Measurements from ENCODE around the gene KLF7. TPM values are rescaled to one million over a fixed set of nuclear protein-coding genes. Genes with fewer than 3 reads are reported as not detected.

The KLF7 gene
- polyA plus RNA-seq, 3 donors, result 9.4 to 40.7 (median 10.3) TPM

DNA sequence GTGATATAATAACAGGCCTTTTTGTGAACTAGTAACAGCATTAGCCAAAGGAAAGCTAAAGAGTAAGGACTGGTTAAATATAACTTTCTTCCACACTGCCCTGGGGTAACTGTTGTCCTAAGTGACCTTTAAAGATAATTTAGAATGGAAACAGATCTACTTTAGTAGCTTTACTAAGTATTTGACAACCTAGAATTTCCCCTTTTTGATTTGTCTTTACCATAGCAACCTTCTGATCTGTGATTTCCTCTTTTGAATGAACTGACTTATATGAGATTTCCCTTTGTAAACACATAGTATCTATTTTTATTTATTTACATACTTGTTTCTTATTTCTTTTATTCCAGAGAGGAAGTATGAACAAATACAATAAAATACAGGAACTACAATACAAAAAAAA is 10.5 kb upstream of the KLF7 start:
- no peak overlapping the region for H3K4me3 ChIP-seq (replicated peaks in 1 of 3; ENCODE audit: low read depth in 2 of 3, low read length in 3 of 3)
- H3K79me2 ChIP-seq (ENCODE audit: insufficient read depth, low read length), result no peaks in the 10 kb centered on the region
- H3K4me3 Mint-ChIP-seq, result no peak overlapping the region
- H3K9me3 ChIP-seq (replicated peaks in 1 of 2; ENCODE audit: control insufficient read depth in 1 of 2, insufficient read depth in 1 of 2, low read length in 2 of 2), result no peaks in the 10 kb centered on the region
- no peak overlapping the region for H3K9ac ChIP-seq (ENCODE audit: insufficient read depth, low read length, poor library complexity, severe bottlenecking)
- H3K27me3 ChIP-seq (ENCODE audit: control insufficient read depth in 2 of 2, insufficient read depth in 2 of 2, low read length in 2 of 2), result no peaks in the 10 kb centered on the region
- TF ChIP-seq, protein P1, sequence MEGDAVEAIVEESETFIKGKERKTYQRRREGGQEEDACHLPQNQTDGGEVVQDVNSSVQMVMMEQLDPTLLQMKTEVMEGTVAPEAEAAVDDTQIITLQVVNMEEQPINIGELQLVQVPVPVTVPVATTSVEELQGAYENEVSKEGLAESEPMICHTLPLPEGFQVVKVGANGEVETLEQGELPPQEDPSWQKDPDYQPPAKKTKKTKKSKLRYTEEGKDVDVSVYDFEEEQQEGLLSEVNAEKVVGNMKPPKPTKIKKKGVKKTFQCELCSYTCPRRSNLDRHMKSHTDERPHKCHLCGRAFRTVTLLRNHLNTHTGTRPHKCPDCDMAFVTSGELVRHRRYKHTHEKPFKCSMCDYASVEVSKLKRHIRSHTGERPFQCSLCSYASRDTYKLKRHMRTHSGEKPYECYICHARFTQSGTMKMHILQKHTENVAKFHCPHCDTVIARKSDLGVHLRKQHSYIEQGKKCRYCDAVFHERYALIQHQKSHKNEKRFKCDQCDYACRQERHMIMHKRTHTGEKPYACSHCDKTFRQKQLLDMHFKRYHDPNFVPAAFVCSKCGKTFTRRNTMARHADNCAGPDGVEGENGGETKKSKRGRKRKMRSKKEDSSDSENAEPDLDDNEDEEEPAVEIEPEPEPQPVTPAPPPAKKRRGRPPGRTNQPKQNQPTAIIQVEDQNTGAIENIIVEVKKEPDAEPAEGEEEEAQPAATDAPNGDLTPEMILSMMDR (IDR thresholded peaks at IDR 0.05), result no peak
- H3K36me3 Mint-ChIP-seq, result peaks cover 2 to 3% of the 10 kb centered on the region in 2 donors
- H3K27ac ChIP-seq (ENCODE audit: low read depth in 1 of 2, low read length in 2 of 2), result peak overlapping the region in 1 of 2 donors; percentile 63
- peaks cover 0 to 2% (median 0%) of the 10 kb centered on the region in 3 donors for H3K27me3 Mint-ChIP-seq (ENCODE audit: low read depth in 3 of 3)
- H2AFZ ChIP-seq (ENCODE audit: insufficient read depth, low read depth, low read length, poor library complexity, severe bottlenecking), result peak overlapping the region; percentile 23
- peak overlapping the region in 6 of 7 donors; percentile 67 to 94 (median 85) for H3K27ac Mint-ChIP-seq
- peaks cover 0 to 2% (median 0%) of the 10 kb centered on the region in 7 donors for H3K9me3 Mint-ChIP-seq
- H4K20me1 ChIP-seq (ENCODE audit: insufficient read depth, low read length), result no peaks in the 10 kb centered on the region
- peak; percentile 45 to 72 (median 64) for DNase-seq
- H3K4me2 ChIP-seq (replicated peaks; ENCODE audit: extremely low read depth, low read length, poor library complexity, severe bottlenecking), result no peak overlapping the region
- H3K36me3 ChIP-seq (replicated peaks in 1 of 2; ENCODE audit: control insufficient read depth in 1 of 2, insufficient read depth in 2 of 2, low read length in 2 of 2), result no peaks in the 10 kb centered on the region
- peaks cover 9 to 12% of the 10 kb centered on the region in 2 donors for H3K4me1 ChIP-seq (ENCODE audit: control insufficient read depth in 1 of 2, insufficient read depth in 2 of 2, low read length in 2 of 2)
- intact Hi-C loops (cut with micrococcal nuclease), result no loop called here
- H3K4me1 Mint-ChIP-seq, result peaks cover 12% of the 10 kb centered on the region

DNA sequence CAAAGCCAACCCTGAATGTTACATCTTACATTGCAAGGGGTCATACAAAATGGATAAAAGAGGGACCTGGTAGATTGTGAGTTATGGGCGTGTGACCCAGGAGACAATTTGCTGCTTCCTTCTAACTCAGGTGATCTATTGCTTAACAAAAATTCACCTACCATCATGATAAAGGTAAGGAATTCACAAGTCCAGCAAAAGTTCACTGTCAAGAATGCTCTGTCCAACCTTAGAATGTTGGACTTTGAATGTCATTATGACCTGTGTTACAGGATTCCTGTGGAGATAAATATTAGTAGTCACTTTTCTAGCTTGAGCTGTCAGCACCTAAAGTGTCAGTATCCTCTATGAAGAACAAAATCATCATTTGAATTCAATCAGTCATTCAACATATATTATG is 7.9 kb upstream of the KLF7 start:
- peaks cover 0 to 3% (median 0%) of the 10 kb centered on the region in 7 donors for H3K9me3 Mint-ChIP-seq
- no peaks in the 10 kb centered on the region for H3K36me3 ChIP-seq (replicated peaks in 1 of 2; ENCODE audit: control insufficient read depth in 1 of 2, insufficient read depth in 2 of 2, low read length in 2 of 2)
- H3K27me3 Mint-ChIP-seq (ENCODE audit: low read depth in 3 of 3), result peaks cover 0 to 2% (median 0%) of the 10 kb centered on the region in 3 donors
- intact Hi-C loops (cut with micrococcal nuclease), result no loop called here
- no peak overlapping the region for H3K27ac Mint-ChIP-seq
- peaks cover 3 to 8% of the 10 kb centered on the region in 2 donors for H3K36me3 Mint-ChIP-seq
- no peaks in the 10 kb centered on the region for H3K9me3 ChIP-seq (replicated peaks in 1 of 2; ENCODE audit: control insufficient read depth in 1 of 2, insufficient read depth in 1 of 2, low read length in 2 of 2)
- H3K9ac ChIP-seq (ENCODE audit: insufficient read depth, low read length, poor library complexity, severe bottlenecking), result no peak overlapping the region
- DNase-seq, result no peak
- TF ChIP-seq, protein P1 (IDR thresholded peaks at IDR 0.05), result no peak
- WGBS (ENCODE audit: insufficient coverage), result no CpG with 5 or more reads among the region's 1 CpG
- peaks cover 14% of the 10 kb centered on the region for H3K4me1 Mint-ChIP-seq
- no peaks in the 10 kb centered on the region for H3K27me3 ChIP-seq (ENCODE audit: control insufficient read depth in 2 of 2, insufficient read depth in 2 of 2, low read length in 2 of 2)
- H3K4me3 ChIP-seq (replicated peaks in 1 of 3; ENCODE audit: low read depth in 2 of 3, low read length in 3 of 3), result no peak overlapping the region
- H3K4me2 ChIP-seq (replicated peaks; ENCODE audit: extremely low read depth, low read length, poor library complexity, severe bottlenecking), result no peak overlapping the region
- H3K4me3 Mint-ChIP-seq, result no peak overlapping the region
- H3K4me1 ChIP-seq (ENCODE audit: control insufficient read depth in 1 of 2, insufficient read depth in 2 of 2, low read length in 2 of 2), result peaks cover 9 to 14% of the 10 kb centered on the region in 2 donors
- H3K27ac ChIP-seq (ENCODE audit: low read depth in 1 of 2, low read length in 2 of 2), result no peak overlapping the region
- H2AFZ ChIP-seq (ENCODE audit: insufficient read depth, low read depth, low read length, poor library complexity, severe bottlenecking), result no peak overlapping the region
- H4K20me1 ChIP-seq (ENCODE audit: insufficient read depth, low read length), result no peaks in the 10 kb centered on the region
- H3K79me2 ChIP-seq (ENCODE audit: insufficient read depth, low read length), result no peaks in the 10 kb centered on the region

Measured in CD14-positive monocyte (primary cell).